Measurements from ENCODE around the gene ATP8B3.

The ATP8B3 gene

GRCh38 chr19:1744822-1745563 is 67.1 kb downstream of the ATP8B3 start:
- no peak for DNase-seq (ENCODE audit: low spot score)
- TF ChIP-seq CTCF (IDR thresholded peaks at IDR 0.05; ENCODE audit: extremely low read depth, missing control alignments), result no peak

DNA sequence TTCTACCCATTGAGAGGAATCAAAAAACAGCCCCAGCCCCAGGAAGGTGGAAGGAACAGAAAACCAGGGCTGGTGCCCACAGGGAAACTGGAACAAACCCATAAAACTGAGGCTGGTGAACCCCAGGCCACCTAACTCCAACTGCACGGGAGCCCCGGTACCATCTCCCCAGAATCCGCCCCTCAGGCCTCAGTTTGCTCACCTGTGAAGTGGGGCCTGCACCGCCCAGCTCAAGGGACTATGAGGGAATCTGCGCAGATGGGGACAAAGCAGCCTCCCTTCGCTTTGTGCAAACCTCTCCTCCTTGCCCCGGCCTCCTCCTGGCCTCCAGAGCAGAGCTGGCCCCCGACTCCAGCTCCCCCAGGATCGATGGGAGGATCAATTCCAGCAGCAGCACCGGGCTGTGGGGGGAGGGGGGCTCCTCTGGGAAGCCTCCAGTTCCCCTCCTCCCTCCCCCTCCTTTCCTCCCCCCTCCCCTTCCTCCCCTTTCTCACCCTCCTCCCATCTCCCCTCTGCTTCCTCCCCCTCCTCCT is 67.9 kb downstream of the ATP8B3 start:
- no peak for TF ChIP-seq CTCF (IDR thresholded peaks at IDR 0.05; ENCODE audit: extremely low read depth, missing control alignments)
- no peak for DNase-seq (ENCODE audit: low spot score)

GRCh38 chr19:1742989-1743696 is 68.9 kb downstream of the ATP8B3 start:
- DNase-seq (ENCODE audit: low spot score), result no peak
- TF ChIP-seq CTCF (IDR thresholded peaks at IDR 0.05; ENCODE audit: extremely low read depth, missing control alignments), result no peak

- no peak for TF ChIP-seq CTCF (IDR thresholded peaks at IDR 0.05; ENCODE audit: extremely low read depth, missing control alignments)
Measured at GRCh38 chr19:1739960-1740629, 72.0 kb downstream of the ATP8B3 start.

GRCh38 chr19:1736927-1737326 is 75.1 kb downstream of the ATP8B3 start:
- DNase-seq (ENCODE audit: low spot score), result no peak

More at GRCh38 chr19:1739960-1740629, 72.0 kb downstream of the ATP8B3 start:
- no peak for DNase-seq (ENCODE audit: low spot score)

DNA sequence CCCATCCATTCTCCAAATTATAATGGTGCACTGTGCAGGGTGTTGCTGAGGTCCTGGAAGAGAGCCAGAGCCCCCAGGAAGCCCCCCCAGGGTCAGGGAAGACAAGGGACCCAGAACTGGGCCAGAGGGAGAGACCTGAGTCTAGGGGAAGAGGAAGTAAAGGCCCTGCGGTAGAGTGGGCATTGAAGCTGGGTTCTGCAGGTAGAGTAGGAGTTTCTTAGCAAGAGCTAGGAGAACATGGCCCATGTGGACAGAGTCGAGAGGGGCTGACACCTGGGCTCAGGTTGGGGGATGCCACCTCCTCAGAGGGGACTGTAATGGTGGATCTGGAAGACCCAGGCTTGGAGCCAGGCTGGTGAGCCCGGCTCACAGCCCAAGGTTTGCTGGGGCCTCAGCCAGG is 75.8 kb downstream of the ATP8B3 start:
- TF ChIP-seq CTCF (IDR thresholded peaks at IDR 0.05; ENCODE audit: extremely low read depth, missing control alignments), result no peak
- DNase-seq (ENCODE audit: low spot score), result no peak

More at GRCh38 chr19:1736927-1737326, 75.1 kb downstream of the ATP8B3 start:
- TF ChIP-seq CTCF (IDR thresholded peaks at IDR 0.05; ENCODE audit: extremely low read depth, missing control alignments), result no peak

Data from GM20000 (cell line).